ENCODE measurements around the gene GSDME.

GSDME gene

GRCh38 chr7:24769851-24770250 is 12.6 kb upstream of the GSDME start:
- no peak for DNase-seq (ENCODE audit: low spot score)

GRCh38 chr7:24769014-24769830 is 12.0 kb upstream of the GSDME start:
- DNase-seq (ENCODE audit: low spot score), result no peak

GRCh38 chr7:24767878-24768569 is 10.8 kb upstream of the GSDME start:
- DNase-seq (ENCODE audit: low spot score), result no peak

GRCh38 chr7:24764972-24765744 is 7.9 kb upstream of the GSDME start:
- no peak for DNase-seq (ENCODE audit: low spot score)

- no peak for DNase-seq (ENCODE audit: low spot score)
These were observed 6.7 kb upstream of the GSDME start for GRCh38 chr7:24764011-24764410.

GRCh38 chr7:24763303-24763901 is 6.1 kb upstream of the GSDME start:
- no peak for DNase-seq (ENCODE audit: low spot score)

GRCh38 chr7:24762771-24763170 is 5.5 kb upstream of the GSDME start:
- no peak for DNase-seq (ENCODE audit: low spot score)

GRCh38 chr7:24760968-24761367 is 3.7 kb upstream of the GSDME start:
- DNase-seq (ENCODE audit: low spot score), result no peak

GRCh38 chr7:24756545-24757352 is 515 bp downstream of the GSDME start:
- peak; percentile 40 for DNase-seq (ENCODE audit: low spot score)

- no peak for DNase-seq (ENCODE audit: low spot score)
These were observed 1.5 kb downstream of the GSDME start for GRCh38 chr7:24755541-24756407.

GRCh38 chr7:24754906-24755506 is 2.3 kb downstream of the GSDME start:
- no peak for DNase-seq (ENCODE audit: low spot score)

- no peak for DNase-seq (ENCODE audit: low spot score)
These were observed 5.0 kb downstream of the GSDME start for GRCh38 chr7:24752073-24752800.

GRCh38 chr7:24751484-24751883 is 5.8 kb downstream of the GSDME start:
- DNase-seq (ENCODE audit: low spot score), result no peak

- no peak for DNase-seq (ENCODE audit: low spot score)
These were observed 6.7 kb downstream of the GSDME start for GRCh38 chr7:24750441-24751055.

GRCh38 chr7:24748521-24748920 is 8.7 kb downstream of the GSDME start:
- no peak for DNase-seq (ENCODE audit: low spot score)

GRCh38 chr7:24745355-24745754 is 11.9 kb downstream of the GSDME start:
- no peak for DNase-seq (ENCODE audit: low spot score)

GRCh38 chr7:24743471-24743870 is 13.8 kb downstream of the GSDME start:
- DNase-seq (ENCODE audit: low spot score), result no peak

GRCh38 chr7:24742506-24743162 is 14.6 kb downstream of the GSDME start:
- no peak for DNase-seq (ENCODE audit: low spot score)

Data from HuH-7.5 (cell line).